Measurements from ENCODE around the gene PUM1.

The PUM1 gene

DNA sequence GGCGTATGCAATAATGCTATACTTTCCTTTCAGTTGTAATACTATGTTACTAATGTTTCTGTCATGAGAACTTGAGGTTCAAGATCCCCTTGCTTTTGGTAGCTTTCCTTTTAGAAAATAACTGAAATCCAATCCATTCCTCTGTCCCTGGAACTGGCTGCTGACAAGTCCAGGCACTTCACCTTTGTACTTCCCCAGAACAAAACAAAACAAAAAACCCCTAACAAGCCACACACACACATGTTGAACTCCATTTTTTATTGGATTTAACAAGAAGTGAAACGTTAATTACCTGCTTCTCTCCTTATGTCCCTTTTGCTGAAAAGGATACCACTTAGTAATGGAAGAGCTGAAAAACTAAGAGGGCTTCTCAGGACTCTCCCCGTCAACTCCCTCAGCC, 130.9 kb downstream of the PUM1 start:
- TF ChIP-seq JUND (IDR thresholded peaks at IDR 0.05; ENCODE audit: low read depth): no peak
- no peak for DNase-seq (ENCODE audit: low read depth in 1 of 2, low spot score in 1 of 2)
- in situ Hi-C loops (cut with HindIII; ENCODE audit: low pct_unique_long_range_greater_than_20kb, low sequenced_read_pairs): no loop called here

DNA sequence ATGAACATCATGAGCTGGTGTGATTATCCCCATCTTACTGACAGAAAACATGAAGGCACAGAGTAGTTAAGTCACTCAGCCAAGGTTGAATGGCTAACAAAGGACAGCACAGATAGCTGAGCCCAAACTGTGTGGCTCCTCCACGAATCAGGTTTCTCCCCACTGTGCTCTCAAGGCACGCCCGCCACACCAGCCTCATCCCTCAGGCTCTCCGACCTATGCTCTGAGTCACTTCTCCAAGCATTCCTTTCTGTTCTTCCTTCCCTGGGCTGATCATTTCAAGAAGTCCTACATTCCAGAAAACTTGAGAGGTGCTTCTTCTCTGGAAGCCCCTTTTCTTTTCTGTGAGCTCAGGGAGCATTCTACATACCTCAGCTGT, 131.7 kb downstream of the PUM1 start:
- no peak for TF ChIP-seq JUND (IDR thresholded peaks at IDR 0.05; ENCODE audit: low read depth)
- no peak for DNase-seq (ENCODE audit: low read depth in 1 of 2, low spot score in 1 of 2)
- in situ Hi-C loops (cut with HindIII; ENCODE audit: low pct_unique_long_range_greater_than_20kb, low sequenced_read_pairs): no loop called here

GRCh38 chr1:30930631-30931173, 134.8 kb downstream of the PUM1 start:
- no peak for DNase-seq (ENCODE audit: low read depth in 1 of 2, low spot score in 1 of 2)
- in situ Hi-C loops (cut with HindIII; ENCODE audit: low pct_unique_long_range_greater_than_20kb, low sequenced_read_pairs): no loop called here
- TF ChIP-seq JUND (IDR thresholded peaks at IDR 0.05; ENCODE audit: low read depth): no peak

GRCh38 chr1:30929944-30930525, 135.5 kb downstream of the PUM1 start:
- DNase-seq (ENCODE audit: low read depth in 1 of 2, low spot score in 1 of 2): no peak
- TF ChIP-seq JUND (IDR thresholded peaks at IDR 0.05; ENCODE audit: low read depth): no peak
- in situ Hi-C loops (cut with HindIII; ENCODE audit: low pct_unique_long_range_greater_than_20kb, low sequenced_read_pairs): no loop called here

DNA sequence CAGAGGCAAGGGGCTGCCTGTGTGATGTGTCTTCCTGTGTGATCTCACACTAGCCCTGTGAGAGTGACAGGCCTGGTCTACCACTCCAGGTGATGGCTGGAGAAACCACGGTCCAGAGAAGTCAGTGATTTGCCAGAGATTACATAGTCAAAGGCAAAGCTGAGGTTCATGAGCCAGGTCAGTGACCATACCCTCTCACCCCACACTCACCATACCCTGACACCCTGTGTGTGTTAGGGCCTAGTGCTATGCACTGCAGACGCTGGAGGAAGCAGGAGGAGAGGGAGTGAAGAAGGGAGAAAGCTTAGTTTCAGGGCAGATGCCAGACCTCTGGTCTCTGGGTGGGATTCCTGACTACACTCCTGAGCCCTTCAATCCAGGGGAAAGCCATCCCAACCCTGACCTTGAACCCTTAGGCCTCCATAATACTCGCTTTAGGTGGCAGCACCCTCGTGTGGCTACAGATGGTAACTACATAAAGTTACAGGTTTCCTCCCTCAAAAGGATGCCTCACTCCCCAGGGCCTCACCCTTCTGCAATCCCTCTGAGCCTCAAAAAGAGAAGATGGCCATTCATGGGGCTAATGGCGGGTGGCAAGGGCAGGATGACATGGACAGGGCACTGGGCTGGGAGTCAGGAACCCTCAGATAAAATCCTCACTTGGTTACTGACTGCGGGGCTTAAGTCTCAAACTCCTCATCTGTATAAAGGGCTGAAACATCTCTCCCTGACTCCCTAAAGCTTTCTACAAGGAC, 136.2 kb downstream of the PUM1 start:
- no peak for TF ChIP-seq JUND (IDR thresholded peaks at IDR 0.05; ENCODE audit: low read depth)
- in situ Hi-C loops (cut with HindIII; ENCODE audit: low pct_unique_long_range_greater_than_20kb, low sequenced_read_pairs): no loop called here
- DNase-seq (ENCODE audit: low read depth in 1 of 2, low spot score in 1 of 2): peak; percentile 31 to 54

- in situ Hi-C loops (cut with HindIII; ENCODE audit: low pct_unique_long_range_greater_than_20kb, low sequenced_read_pairs): no loop called here
- TF ChIP-seq JUND (IDR thresholded peaks at IDR 0.05; ENCODE audit: low read depth): no peak
- DNase-seq (ENCODE audit: low read depth in 1 of 2, low spot score in 1 of 2): no peak
Measured at GRCh38 chr1:30928789-30929134, 136.8 kb downstream of the PUM1 start.

GRCh38 chr1:30928171-30928570, 137.3 kb downstream of the PUM1 start:
- no peak for TF ChIP-seq JUND (IDR thresholded peaks at IDR 0.05; ENCODE audit: low read depth)
- no peak for DNase-seq (ENCODE audit: low read depth in 1 of 2, low spot score in 1 of 2)
- in situ Hi-C loops (cut with HindIII; ENCODE audit: low pct_unique_long_range_greater_than_20kb, low sequenced_read_pairs): no loop called here

DNA sequence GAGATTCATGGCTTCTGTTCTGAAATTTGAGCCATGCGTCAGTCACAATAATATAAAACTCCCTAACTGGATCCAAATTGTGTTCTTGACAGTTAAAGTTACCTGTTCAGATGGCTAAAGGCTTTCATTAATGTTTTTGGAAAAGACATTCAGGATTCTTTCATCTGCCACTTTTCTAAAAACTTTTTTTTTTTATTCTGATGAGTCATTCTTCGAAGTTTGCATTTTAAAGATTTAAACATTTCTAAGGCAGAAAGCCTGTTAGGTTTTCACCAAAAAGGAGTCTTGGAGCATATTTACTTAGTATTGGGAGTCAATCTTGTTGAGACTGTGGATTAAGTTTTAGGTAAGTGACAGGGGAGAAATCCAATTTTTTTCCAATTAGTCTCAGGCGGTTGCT, 138.1 kb downstream of the PUM1 start:
- in situ Hi-C loops (cut with HindIII; ENCODE audit: low pct_unique_long_range_greater_than_20kb, low sequenced_read_pairs): no loop called here
- no peak for TF ChIP-seq JUND (IDR thresholded peaks at IDR 0.05; ENCODE audit: low read depth)
- DNase-seq (ENCODE audit: low read depth in 1 of 2, low spot score in 1 of 2): no peak

- in situ Hi-C loops (cut with HindIII; ENCODE audit: low pct_unique_long_range_greater_than_20kb, low sequenced_read_pairs): no loop called here
- no peak for TF ChIP-seq JUND (IDR thresholded peaks at IDR 0.05; ENCODE audit: low read depth)
- DNase-seq (ENCODE audit: low read depth in 1 of 2, low spot score in 1 of 2): no peak
Measured at GRCh38 chr1:30923597-30923996, 141.9 kb downstream of the PUM1 start.

GRCh38 chr1:30920827-30921226, 144.7 kb downstream of the PUM1 start:
- DNase-seq (ENCODE audit: low read depth in 1 of 2, low spot score in 1 of 2): no peak
- no peak for TF ChIP-seq JUND (IDR thresholded peaks at IDR 0.05; ENCODE audit: low read depth)
- in situ Hi-C loops (cut with HindIII; ENCODE audit: low pct_unique_long_range_greater_than_20kb, low sequenced_read_pairs): no loop called here

GRCh38 chr1:30919025-30919881, 146.3 kb downstream of the PUM1 start:
- in situ Hi-C loops (cut with HindIII; ENCODE audit: low pct_unique_long_range_greater_than_20kb, low sequenced_read_pairs): no loop called here
- peak in 1 of 2 experiments; percentile 35 for DNase-seq (ENCODE audit: low read depth in 1 of 2, low spot score in 1 of 2)
- TF ChIP-seq JUND (IDR thresholded peaks at IDR 0.05; ENCODE audit: low read depth): no peak

- in situ Hi-C loops (cut with HindIII; ENCODE audit: low pct_unique_long_range_greater_than_20kb, low sequenced_read_pairs): no loop called here
- no peak for DNase-seq (ENCODE audit: low read depth in 1 of 2, low spot score in 1 of 2)
- TF ChIP-seq JUND (IDR thresholded peaks at IDR 0.05; ENCODE audit: low read depth): no peak
Measured at GRCh38 chr1:30916296-30916695, 149.2 kb downstream of the PUM1 start.

All from T47D (cell line).